OCI-LY1 (cell line): ENCODE data around the gene DKK1.

ENCODE experiments used
- H2AFZ ChIP-seq: fragments of 200-600 bp; sonication (generic), shearing (Covaris generic); 2 replicates; pipeline ENCODE4 v1.6.0; 2014; ENCODE audit warnings: antibody characterized with exemption, mild to moderate bottlenecking, low read length
- H3F3A ChIP-seq: fragments of 200-600 bp; sonication (generic), shearing (Covaris generic); 2 replicates; pipeline ENCODE4 v1.6.0; 2014; ENCODE audit warnings: mild to moderate bottlenecking, antibody characterized with exemption, low read length, moderate library complexity; ENCODE audit not compliant: insufficient read depth
- H3K27ac ChIP-seq: fragments of 200-600 bp; sonication (generic); 2 replicates; pipeline ENCODE4 v1.5.1; 2014; ENCODE audit warnings: low read length, mixed run types, mild to moderate bottlenecking, low read depth; ENCODE audit not compliant: poor library complexity, severe bottlenecking
- H3K27me3 ChIP-seq: fragments of 200-600 bp; sonication (generic); 2 replicates; pipeline ENCODE4 v1.6.0; 2014; ENCODE audit warnings: antibody characterized with exemption, mild to moderate bottlenecking, low read length, moderate library complexity; ENCODE audit not compliant: insufficient read depth
- H3K36me3 ChIP-seq: fragments of 200-600 bp; sonication (generic); 2 replicates; pipeline ENCODE4 v1.6.1; 2014; ENCODE audit warnings: mild to moderate bottlenecking, antibody characterized with exemption, low read length, moderate library complexity, mixed read lengths; ENCODE audit not compliant: insufficient read depth
- H3K4me1 ChIP-seq: fragments of 200-600 bp; sonication (generic); 2 replicates; pipeline ENCODE4 v1.5.1; 2014; ENCODE audit warnings: mild to moderate bottlenecking, low read length, moderate library complexity; ENCODE audit not compliant: insufficient read depth, severe bottlenecking
- H3K4me2 ChIP-seq: fragments of 200-600 bp; sonication (generic), shearing (Covaris generic); 2 replicates; pipeline ENCODE4 v1.6.1; 2014; ENCODE audit warnings: low read length
- H3K4me3 ChIP-seq: fragments of 200-600 bp; sonication (generic); 2 replicates; pipeline ENCODE4 v1.5.1; 2014; ENCODE audit warnings: low read length, low read depth, mild to moderate bottlenecking, mixed read lengths; ENCODE audit not compliant: poor library complexity, severe bottlenecking
- H3K79me2 ChIP-seq: fragments of 200-600 bp; shearing (Covaris generic); 2 replicates; pipeline ENCODE4 v1.6.1; 2016; ENCODE audit warnings: mixed run types, low read length, mixed read lengths; ENCODE audit not compliant: insufficient read depth
- H3K9ac ChIP-seq: fragments of 200-600 bp; sonication (generic), shearing (Covaris generic); 2 replicates; pipeline ENCODE4 v1.6.1; 2014; ENCODE audit warnings: mild to moderate bottlenecking, low read length, mixed read lengths
- H3K9me2 ChIP-seq: fragments of 200-600 bp; sonication (generic), shearing (Covaris generic); 2 replicates; pipeline ENCODE4 v1.6.1; 2014; ENCODE audit warnings: low read depth, mild to moderate bottlenecking, low read length, mixed read lengths
- H3K9me3 ChIP-seq: fragments of 200-600 bp; shearing (Covaris generic); 2 replicates; pipeline ENCODE4 v1.6.1; 2014; ENCODE audit warnings: low read length, mixed read lengths
- H4K20me1 ChIP-seq: fragments of 200-600 bp; sonication (generic), shearing (Covaris generic); 2 replicates; pipeline ENCODE4 v1.6.0; 2016; ENCODE audit warnings: mild to moderate bottlenecking, low read length; ENCODE audit not compliant: insufficient read depth
- CTCF ChIP-seq: fragments of 200-600 bp; sonication (generic), shearing (Covaris generic); IDR thresholded peaks from 2 replicates; pipeline ENCODE4 v1.5.1; 2017; ENCODE audit warnings: mild to moderate bottlenecking, antibody characterized with exemption, low read length, moderate library complexity, mixed read lengths
- EZH2 ChIP-seq: fragments of 200-600 bp; sonication (generic), shearing (Covaris generic); IDR thresholded peaks from 2 replicates; pipeline ENCODE4 v1.8.0; 2017; ENCODE audit warnings: borderline replicate concordance, mixed run types, mild to moderate bottlenecking, antibody characterized with exemption, low read length, moderate library complexity, mixed read lengths

DKK1 gene

GRCh38 chr10:52284416-52285013, 29.6 kb upstream of the DKK1 start:
- no peaks in the 10 kb centered on the region for H3K27me3 ChIP-seq
- TF ChIP-seq CTCF (no peak), EZH2 (no peak)
- H4K20me1 ChIP-seq = no peaks in the 10 kb centered on the region
- no peaks in the 10 kb centered on the region for H3K9me2 ChIP-seq
- no peak overlapping the region for H2AFZ ChIP-seq
- H3K4me1 ChIP-seq = no peaks in the 10 kb centered on the region
- no peaks in the 10 kb centered on the region for H3F3A ChIP-seq
- no peak overlapping the region for H3K4me3 ChIP-seq
- H3K9ac ChIP-seq = no peak overlapping the region
- H3K36me3 ChIP-seq = no peaks in the 10 kb centered on the region
- no peaks in the 10 kb centered on the region for H3K9me3 ChIP-seq
- no peak overlapping the region for H3K4me2 ChIP-seq
- H3K27ac ChIP-seq = no peak overlapping the region
- H3K79me2 ChIP-seq = no peaks in the 10 kb centered on the region

GRCh38 chr10:52287866-52288265, 26.2 kb upstream of the DKK1 start:
- Histone ChIP-seq H3F3A (no peaks in the 10 kb centered on the region), H3K4me2 (no peak overlapping the region), H3K27me3 (no peaks in the 10 kb centered on the region), H3K4me1 (no peaks in the 10 kb centered on the region), H3K9me3 (no peaks in the 10 kb centered on the region), H4K20me1 (no peaks in the 10 kb centered on the region), H3K9ac (no peak overlapping the region), H3K4me3 (no peak overlapping the region), H3K79me2 (no peaks in the 10 kb centered on the region), H3K27ac (no peak overlapping the region), H3K36me3 (no peaks in the 10 kb centered on the region), H2AFZ (no peak overlapping the region), H3K9me2 (no peaks in the 10 kb centered on the region)
- TF ChIP-seq CTCF = no peak
- TF ChIP-seq EZH2 = no peak

- Histone ChIP-seq H3K9ac (no peak overlapping the region), H3K9me3 (no peaks in the 10 kb centered on the region), H3K36me3 (no peaks in the 10 kb centered on the region), H3K4me3 (no peak overlapping the region), H3K79me2 (no peaks in the 10 kb centered on the region), H3K4me2 (no peak overlapping the region), H2AFZ (no peak overlapping the region), H3K27me3 (no peaks in the 10 kb centered on the region), H3K9me2 (no peaks in the 10 kb centered on the region), H3K27ac (no peak overlapping the region), H3K4me1 (no peaks in the 10 kb centered on the region), H4K20me1 (no peaks in the 10 kb centered on the region), H3F3A (no peaks in the 10 kb centered on the region)
- TF ChIP-seq EZH2 (no peak), CTCF (no peak)
These were observed 16.3 kb upstream of the DKK1 start for GRCh38 chr10:52297747-52298146.
